ENCODE data around the gene THRA. TPM values are rescaled to one million over a fixed set of nuclear protein-coding genes. Genes with fewer than 3 reads are reported as not detected.
A peak's percentile ranks its signal among the peaks of the same experiment; 100 is the strongest.

THRA gene
- total and polyA plus RNA-seq, 2 experiments from 2014 or later = 58.1 to 87.0 TPM

DNA sequence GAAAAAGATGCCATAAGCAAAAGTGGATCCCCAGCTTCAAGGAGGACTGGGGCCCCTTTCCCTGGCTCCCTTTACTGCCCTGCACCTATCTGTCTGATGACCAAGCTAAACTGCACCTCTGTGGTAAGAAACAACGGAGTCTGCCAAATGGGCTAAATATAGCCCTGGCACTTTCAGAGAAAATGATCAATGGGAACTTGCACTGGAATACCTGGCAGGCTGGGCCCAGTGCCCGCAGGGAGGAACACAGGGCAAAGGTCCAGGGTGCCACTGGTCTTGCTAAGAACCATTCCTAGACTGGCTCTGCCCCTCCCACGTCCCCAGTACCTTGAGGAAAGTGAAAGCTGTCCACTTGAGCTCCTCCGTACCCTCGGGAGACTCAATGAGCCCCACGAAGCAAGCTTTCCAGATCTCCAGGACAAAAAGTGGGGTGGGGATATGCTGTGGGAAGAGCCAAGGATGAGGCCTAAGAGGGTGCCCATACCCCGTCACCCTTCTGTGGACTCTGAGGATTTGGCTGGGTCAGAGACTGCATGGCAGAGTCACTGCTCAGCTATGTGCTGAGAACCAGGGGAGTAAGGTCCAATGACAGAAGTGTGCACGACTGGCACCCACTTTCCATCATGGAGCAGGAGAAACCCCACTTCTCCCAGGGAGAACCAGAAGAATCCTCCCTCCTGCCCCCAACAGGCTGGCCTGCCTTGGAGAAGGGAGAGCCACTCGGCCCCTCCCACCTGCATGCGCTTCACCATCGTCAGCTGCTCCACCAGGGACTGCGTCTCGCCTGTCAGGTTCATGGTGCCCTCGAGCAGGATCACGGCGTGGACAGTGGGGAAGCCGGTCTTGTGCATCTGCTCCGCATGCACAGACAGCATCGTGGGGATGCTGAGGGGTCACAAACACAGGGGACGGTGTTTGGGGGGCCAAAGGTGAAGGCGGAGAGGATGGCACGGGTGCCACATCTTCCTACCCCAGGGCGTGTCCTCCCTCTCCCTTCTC lies 30.1 kb upstream of the THRA start:
- Histone ChIP-seq H3K27ac (no peak overlapping the region), H3K27me3 (no peaks in the 10 kb centered on the region), H3K36me3 (peaks cover 27% of the 10 kb centered on the region), H3K9me3 (ENCODE audit: low read depth) (no peaks in the 10 kb centered on the region), H3K4me3 (no peak overlapping the region), H3K4me1 (ENCODE audit: low read depth) (no peaks in the 10 kb centered on the region)
- DNase-seq (ENCODE audit: low read depth in 1 of 2, low spot score in 1 of 2) = no peak
- TF ChIP-seq, protein P1, sequence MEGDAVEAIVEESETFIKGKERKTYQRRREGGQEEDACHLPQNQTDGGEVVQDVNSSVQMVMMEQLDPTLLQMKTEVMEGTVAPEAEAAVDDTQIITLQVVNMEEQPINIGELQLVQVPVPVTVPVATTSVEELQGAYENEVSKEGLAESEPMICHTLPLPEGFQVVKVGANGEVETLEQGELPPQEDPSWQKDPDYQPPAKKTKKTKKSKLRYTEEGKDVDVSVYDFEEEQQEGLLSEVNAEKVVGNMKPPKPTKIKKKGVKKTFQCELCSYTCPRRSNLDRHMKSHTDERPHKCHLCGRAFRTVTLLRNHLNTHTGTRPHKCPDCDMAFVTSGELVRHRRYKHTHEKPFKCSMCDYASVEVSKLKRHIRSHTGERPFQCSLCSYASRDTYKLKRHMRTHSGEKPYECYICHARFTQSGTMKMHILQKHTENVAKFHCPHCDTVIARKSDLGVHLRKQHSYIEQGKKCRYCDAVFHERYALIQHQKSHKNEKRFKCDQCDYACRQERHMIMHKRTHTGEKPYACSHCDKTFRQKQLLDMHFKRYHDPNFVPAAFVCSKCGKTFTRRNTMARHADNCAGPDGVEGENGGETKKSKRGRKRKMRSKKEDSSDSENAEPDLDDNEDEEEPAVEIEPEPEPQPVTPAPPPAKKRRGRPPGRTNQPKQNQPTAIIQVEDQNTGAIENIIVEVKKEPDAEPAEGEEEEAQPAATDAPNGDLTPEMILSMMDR (IDR thresholded peaks at IDR 0.05; ENCODE audit: low read depth, low read length) = no peak

DNA sequence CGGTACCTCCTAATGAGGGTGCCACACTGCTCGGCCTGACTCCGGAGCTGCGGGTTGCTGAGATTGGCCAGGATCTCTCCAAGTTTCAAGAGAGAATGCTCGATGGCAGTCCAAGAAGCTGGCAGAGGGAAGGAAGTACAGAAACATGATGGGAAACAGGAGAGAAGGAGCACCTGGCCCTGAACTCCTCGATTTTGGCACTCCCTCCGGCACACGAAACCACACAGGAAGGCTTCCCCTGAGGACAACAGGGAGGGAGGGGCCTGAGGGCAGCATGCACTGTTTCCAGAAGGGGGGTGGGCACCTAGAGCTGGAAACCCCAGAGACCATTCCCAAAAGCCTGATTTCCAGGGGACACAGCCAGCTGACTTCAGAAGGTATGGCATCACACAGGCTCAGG lies 29.4 kb upstream of the THRA start:
- H3K4me1 ChIP-seq (ENCODE audit: low read depth) = no peaks in the 10 kb centered on the region
- H3K36me3 ChIP-seq = peaks cover 26% of the 10 kb centered on the region
- H3K9me3 ChIP-seq (ENCODE audit: low read depth) = no peaks in the 10 kb centered on the region
- no peaks in the 10 kb centered on the region for H3K27me3 ChIP-seq
- no peak for DNase-seq (ENCODE audit: low read depth in 1 of 2, low spot score in 1 of 2)
- no peak overlapping the region for H3K4me3 ChIP-seq
- no peak overlapping the region for H3K27ac ChIP-seq
- TF ChIP-seq, protein P1 (IDR thresholded peaks at IDR 0.05; ENCODE audit: low read depth, low read length) = no peak

DNA sequence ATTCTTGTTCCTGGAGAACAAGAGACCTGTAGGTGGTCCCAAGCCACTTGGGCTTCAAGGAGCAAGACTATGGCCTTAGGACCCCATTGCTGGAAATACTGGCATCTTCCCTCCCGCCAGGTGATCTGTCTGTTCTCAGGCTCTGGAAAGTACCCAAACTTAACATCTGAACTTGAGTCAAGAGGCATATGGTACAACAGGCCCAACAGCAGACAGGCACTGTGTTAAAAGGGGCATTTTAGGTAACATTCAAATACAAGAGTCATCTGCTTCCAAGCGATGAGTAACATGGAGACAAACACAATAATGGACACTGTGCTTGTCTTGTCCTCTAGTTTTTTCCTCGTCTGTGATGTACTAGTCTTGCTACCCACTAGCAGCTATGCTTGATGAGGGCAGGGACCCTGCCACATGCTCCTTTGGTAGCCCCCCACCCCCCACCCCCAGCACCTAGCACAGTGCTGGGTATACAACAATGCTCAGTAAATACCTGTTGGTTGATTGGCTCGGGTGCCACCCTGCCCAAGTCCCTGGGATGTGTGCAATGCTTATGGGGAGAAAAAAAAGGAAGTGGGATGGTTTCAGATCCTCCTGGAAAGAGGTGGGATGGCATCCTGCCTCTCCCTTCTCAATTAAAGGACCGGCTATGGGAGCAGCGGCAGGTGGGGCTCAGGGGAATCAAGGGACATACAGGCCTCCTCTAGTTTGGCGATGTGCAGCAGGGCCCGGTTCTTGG lies 28.2 kb upstream of the THRA start:
- no peak overlapping the region for H3K27ac ChIP-seq
- H3K9me3 ChIP-seq (ENCODE audit: low read depth) = no peaks in the 10 kb centered on the region
- H3K36me3 ChIP-seq = peaks cover 14% of the 10 kb centered on the region
- H3K27me3 ChIP-seq = no peaks in the 10 kb centered on the region
- TF ChIP-seq, protein P1 (IDR thresholded peaks at IDR 0.05; ENCODE audit: low read depth, low read length) = no peak
- H3K4me1 ChIP-seq (ENCODE audit: low read depth) = peaks cover 11% of the 10 kb centered on the region
- H3K4me3 ChIP-seq = no peak overlapping the region
- no peak for DNase-seq (ENCODE audit: low read depth in 1 of 2, low spot score in 1 of 2)

DNA sequence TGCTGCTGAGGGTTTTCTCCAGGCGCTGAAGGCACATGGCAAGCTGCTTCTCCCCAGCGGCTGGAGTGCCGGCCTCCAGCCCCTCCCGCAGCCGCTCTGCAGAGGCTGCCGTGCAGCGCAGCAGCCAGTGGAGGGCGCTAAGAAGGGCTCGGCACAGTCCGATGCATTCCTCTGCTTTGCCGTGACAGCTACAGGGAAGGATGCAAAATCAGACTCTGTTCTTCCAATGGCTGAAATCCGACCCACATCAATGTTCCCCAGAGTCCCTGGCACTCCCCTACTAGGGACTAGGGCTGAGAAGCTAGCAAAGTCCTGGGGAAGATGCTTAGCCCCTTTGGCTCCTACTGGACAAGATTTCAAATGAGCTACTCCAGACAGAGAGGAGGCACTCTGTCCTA lies 27.6 kb upstream of the THRA start:
- Histone ChIP-seq H3K4me1 (ENCODE audit: low read depth) (peaks cover 11% of the 10 kb centered on the region), H3K27ac (no peak overlapping the region), H3K27me3 (no peaks in the 10 kb centered on the region), H3K36me3 (peaks cover 9% of the 10 kb centered on the region), H3K4me3 (no peak overlapping the region), H3K9me3 (ENCODE audit: low read depth) (no peaks in the 10 kb centered on the region)
- DNase-seq (ENCODE audit: low read depth in 1 of 2, low spot score in 1 of 2) = peak; percentile 67 to 76
- TF ChIP-seq, protein P1 (IDR thresholded peaks at IDR 0.05; ENCODE audit: low read depth, low read length) = peak; percentile 82

DNA sequence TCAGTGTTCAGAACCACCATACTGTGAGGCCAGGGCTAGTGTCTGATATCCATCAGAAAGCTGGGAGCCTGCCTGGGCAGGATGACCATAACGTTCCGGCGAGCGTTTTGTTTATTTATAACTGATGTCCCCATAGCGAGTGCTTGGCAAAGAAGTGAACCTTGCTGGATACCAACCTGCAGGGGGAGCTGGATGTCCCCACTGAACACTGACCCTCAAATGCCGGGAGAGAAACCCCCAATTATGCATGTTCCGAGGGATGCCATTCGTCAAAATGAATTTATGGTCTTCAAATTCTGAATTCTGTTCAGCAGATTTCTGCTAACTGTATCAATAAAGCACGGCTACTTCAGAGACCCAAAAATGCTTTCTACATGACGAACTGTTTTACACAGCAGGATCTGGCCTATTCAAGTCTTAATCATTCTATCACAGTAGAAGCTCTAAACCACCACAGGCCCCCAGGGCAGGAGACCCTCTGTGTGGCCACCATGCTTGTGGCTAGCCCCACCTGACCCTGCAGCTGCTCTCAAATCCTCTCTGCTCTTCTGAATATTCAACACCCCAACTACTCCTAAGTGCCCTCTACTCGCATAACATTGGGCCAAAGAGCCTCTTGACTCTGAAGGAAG lies 23.8 kb upstream of the THRA start:
- Histone ChIP-seq H3K4me1 (ENCODE audit: low read depth) (peaks cover 11% of the 10 kb centered on the region), H3K27me3 (no peaks in the 10 kb centered on the region), H3K27ac (peak overlapping the region; percentile 73), H3K36me3 (peaks cover 3% of the 10 kb centered on the region), H3K4me3 (no peak overlapping the region), H3K9me3 (ENCODE audit: low read depth) (no peaks in the 10 kb centered on the region)
- TF ChIP-seq, protein P1 (IDR thresholded peaks at IDR 0.05; ENCODE audit: low read depth, low read length) = peak; percentile 86
- peak; percentile 76 to 89 for DNase-seq (ENCODE audit: low read depth in 1 of 2, low spot score in 1 of 2)
